ENCODE data around the gene ARID4B. TPM values are rescaled to one million over a fixed set of nuclear protein-coding genes. Genes with fewer than 3 reads are reported as not detected.

Gene ARID4B
- total and polyA plus RNA-seq, 2 donors from 2014 or later, result 6.6 to 50.3 TPM

DNA sequence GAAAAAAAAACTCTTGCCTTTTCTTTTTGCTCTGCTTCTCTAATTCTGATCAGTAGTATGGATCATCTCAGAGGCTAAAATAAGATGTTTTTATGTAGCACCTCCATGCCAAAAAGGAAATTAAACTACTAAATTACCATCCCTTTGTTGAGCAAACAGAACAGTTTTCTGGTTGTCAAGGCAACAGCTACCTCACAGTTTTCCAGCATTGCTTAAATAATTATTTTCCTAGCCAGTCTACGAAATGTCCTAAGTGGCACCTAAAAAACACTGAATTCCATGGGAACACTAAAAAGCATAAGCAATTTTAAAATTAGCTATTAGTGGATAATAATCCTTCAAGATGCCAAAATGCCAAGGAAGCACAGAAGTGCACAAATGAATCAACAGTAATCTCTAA, 61.7 kb downstream of the ARID4B start:
- intact Hi-C loops (cut with DNase I), result no loop called here
- DNase-seq (peak in 2 of 5 donors; percentile 40 to 51), FAIRE-seq (no peak)
- H3K9me3 ChIP-seq (ENCODE audit: control insufficient read depth in 2 of 3, insufficient read depth in 1 of 3, low read length in 3 of 3), result no peaks in the 10 kb centered on the region
- H3K9ac ChIP-seq (ENCODE audit: low read length in 3 of 3), result no peak overlapping the region
- TF ChIP-seq, protein P1, sequence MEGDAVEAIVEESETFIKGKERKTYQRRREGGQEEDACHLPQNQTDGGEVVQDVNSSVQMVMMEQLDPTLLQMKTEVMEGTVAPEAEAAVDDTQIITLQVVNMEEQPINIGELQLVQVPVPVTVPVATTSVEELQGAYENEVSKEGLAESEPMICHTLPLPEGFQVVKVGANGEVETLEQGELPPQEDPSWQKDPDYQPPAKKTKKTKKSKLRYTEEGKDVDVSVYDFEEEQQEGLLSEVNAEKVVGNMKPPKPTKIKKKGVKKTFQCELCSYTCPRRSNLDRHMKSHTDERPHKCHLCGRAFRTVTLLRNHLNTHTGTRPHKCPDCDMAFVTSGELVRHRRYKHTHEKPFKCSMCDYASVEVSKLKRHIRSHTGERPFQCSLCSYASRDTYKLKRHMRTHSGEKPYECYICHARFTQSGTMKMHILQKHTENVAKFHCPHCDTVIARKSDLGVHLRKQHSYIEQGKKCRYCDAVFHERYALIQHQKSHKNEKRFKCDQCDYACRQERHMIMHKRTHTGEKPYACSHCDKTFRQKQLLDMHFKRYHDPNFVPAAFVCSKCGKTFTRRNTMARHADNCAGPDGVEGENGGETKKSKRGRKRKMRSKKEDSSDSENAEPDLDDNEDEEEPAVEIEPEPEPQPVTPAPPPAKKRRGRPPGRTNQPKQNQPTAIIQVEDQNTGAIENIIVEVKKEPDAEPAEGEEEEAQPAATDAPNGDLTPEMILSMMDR (IDR thresholded peaks at IDR 0.05; ENCODE audit: borderline replicate concordance, extremely low read depth, insufficient read depth), result no peak
- no peaks in the 10 kb centered on the region for H3K36me3 ChIP-seq (ENCODE audit: control insufficient read depth in 2 of 3, insufficient read depth in 3 of 3, low read length in 3 of 3)
- no peak overlapping the region for H3K27ac ChIP-seq (ENCODE audit: low read depth in 2 of 2, low read length in 2 of 2)
- H3K4me1 ChIP-seq (ENCODE audit: control insufficient read depth in 2 of 3, insufficient read depth in 2 of 3, low read depth in 1 of 3, low read length in 3 of 3), result peaks cover 0 to 7% (median 0%) of the 10 kb centered on the region in 3 donors
- H3K4me3 ChIP-seq (ENCODE audit: low read length in 3 of 3), result no peak overlapping the region
- H3K27me3 ChIP-seq (ENCODE audit: control insufficient read depth, insufficient read depth, low read length), result no peaks in the 10 kb centered on the region

DNA sequence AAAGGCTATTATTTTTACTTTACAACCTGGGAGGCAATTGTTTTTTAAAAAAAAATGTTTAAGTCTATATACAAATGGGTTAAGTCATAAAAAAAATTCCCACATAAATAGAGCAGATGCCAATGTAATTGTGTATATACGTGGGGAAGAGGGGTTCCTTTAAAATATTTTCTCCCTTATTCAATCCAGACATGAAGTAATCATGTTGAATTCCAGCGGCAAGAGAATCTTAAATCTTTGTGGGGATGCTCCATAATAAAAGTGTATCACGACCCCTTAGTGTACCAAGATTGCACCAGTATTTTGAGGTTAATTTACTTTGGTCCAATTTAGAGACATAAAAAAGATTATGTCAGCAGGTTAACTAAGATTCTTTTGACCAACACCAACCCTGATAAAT, 62.1 kb downstream of the ARID4B start:
- DNase-seq, result no peak
- no peaks in the 10 kb centered on the region for H3K36me3 ChIP-seq (ENCODE audit: control insufficient read depth in 2 of 3, insufficient read depth in 3 of 3, low read length in 3 of 3)
- peaks cover 0 to 7% (median 0%) of the 10 kb centered on the region in 3 donors for H3K4me1 ChIP-seq (ENCODE audit: control insufficient read depth in 2 of 3, insufficient read depth in 2 of 3, low read depth in 1 of 3, low read length in 3 of 3)
- no peak overlapping the region for H3K27ac ChIP-seq (ENCODE audit: low read depth in 2 of 2, low read length in 2 of 2)
- H3K4me3 ChIP-seq (ENCODE audit: low read length in 3 of 3), result no peak overlapping the region
- intact Hi-C loops (cut with DNase I), result no loop called here
- no peaks in the 10 kb centered on the region for H3K9me3 ChIP-seq (ENCODE audit: control insufficient read depth in 2 of 3, insufficient read depth in 1 of 3, low read length in 3 of 3)
- no peaks in the 10 kb centered on the region for H3K27me3 ChIP-seq (ENCODE audit: control insufficient read depth, insufficient read depth, low read length)
- no peak overlapping the region for H3K9ac ChIP-seq (ENCODE audit: low read length in 3 of 3)
- TF ChIP-seq, protein P1 (IDR thresholded peaks at IDR 0.05; ENCODE audit: borderline replicate concordance, extremely low read depth, insufficient read depth), result no peak
- no peak for FAIRE-seq

DNA sequence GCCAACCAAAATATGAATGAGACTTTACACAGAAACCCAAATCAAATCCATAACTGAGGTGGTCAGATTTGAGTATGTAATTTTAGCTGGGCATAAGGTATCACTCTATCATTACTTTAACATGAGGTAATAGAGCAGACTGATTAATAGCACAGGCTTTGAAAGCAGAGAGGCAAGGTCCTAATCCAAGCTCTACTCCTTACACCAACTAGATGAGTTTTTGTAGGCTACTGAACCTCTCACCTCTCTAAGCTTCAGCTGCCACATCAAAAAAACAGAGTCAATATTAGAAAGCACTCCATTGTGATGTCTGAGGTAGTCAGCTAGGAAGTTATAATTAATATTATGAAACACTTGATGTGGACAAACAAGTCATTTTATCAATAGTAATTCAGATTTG, 63.7 kb downstream of the ARID4B start:
- intact Hi-C loops (cut with DNase I), result no loop called here
- Histone ChIP-seq H3K36me3 (ENCODE audit: control insufficient read depth in 2 of 3, insufficient read depth in 3 of 3, low read length in 3 of 3) (peaks cover 0 to 2% (median 0%) of the 10 kb centered on the region in 3 donors), H3K4me1 (ENCODE audit: control insufficient read depth in 2 of 3, insufficient read depth in 2 of 3, low read depth in 1 of 3, low read length in 3 of 3) (peaks cover 0 to 4% (median 0%) of the 10 kb centered on the region in 3 donors), H3K9ac (ENCODE audit: low read length in 3 of 3) (no peak overlapping the region), H3K27me3 (ENCODE audit: control insufficient read depth, insufficient read depth, low read length) (no peaks in the 10 kb centered on the region), H3K27ac (ENCODE audit: low read depth in 2 of 2, low read length in 2 of 2) (no peak overlapping the region), H3K9me3 (ENCODE audit: control insufficient read depth in 2 of 3, insufficient read depth in 1 of 3, low read length in 3 of 3) (no peaks in the 10 kb centered on the region), H3K4me3 (ENCODE audit: low read length in 3 of 3) (no peak overlapping the region)
- no peak for FAIRE-seq
- TF ChIP-seq, protein P1 (IDR thresholded peaks at IDR 0.05; ENCODE audit: borderline replicate concordance, extremely low read depth, insufficient read depth), result no peak
- DNase-seq, result no peak

DNA sequence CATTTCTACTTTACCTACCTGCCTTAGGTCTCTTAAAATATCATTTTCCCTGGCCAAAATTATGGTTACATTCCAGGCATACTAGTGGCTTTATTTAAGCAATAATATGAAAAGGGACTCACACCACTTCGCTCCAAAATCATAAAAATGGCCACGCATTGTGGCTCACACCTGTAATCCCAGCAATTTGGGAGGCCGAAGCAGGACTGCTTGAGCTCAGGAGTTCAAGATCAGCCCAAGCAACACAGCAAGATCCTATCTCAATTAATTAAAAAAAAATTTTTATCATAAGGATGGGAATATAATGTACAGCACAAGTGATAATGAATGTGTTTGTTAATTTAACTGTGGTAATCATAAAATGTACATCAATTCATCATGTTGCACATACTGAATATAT, 65.4 kb downstream of the ARID4B start:
- intact Hi-C loops (cut with DNase I), result no loop called here
- Histone ChIP-seq H3K36me3 (ENCODE audit: control insufficient read depth in 2 of 3, insufficient read depth in 3 of 3, low read length in 3 of 3) (peaks cover 0 to 2% (median 0%) of the 10 kb centered on the region in 3 donors), H3K27ac (ENCODE audit: low read depth in 2 of 2, low read length in 2 of 2) (no peak overlapping the region), H3K4me1 (ENCODE audit: control insufficient read depth in 2 of 3, insufficient read depth in 2 of 3, low read depth in 1 of 3, low read length in 3 of 3) (peaks cover 0 to 4% (median 0%) of the 10 kb centered on the region in 3 donors), H3K4me3 (ENCODE audit: low read length in 3 of 3) (no peak overlapping the region), H3K9ac (ENCODE audit: low read length in 3 of 3) (no peak overlapping the region), H3K27me3 (ENCODE audit: control insufficient read depth, insufficient read depth, low read length) (no peaks in the 10 kb centered on the region), H3K9me3 (ENCODE audit: control insufficient read depth in 2 of 3, insufficient read depth in 1 of 3, low read length in 3 of 3) (no peaks in the 10 kb centered on the region)
- TF ChIP-seq, protein P1 (IDR thresholded peaks at IDR 0.05; ENCODE audit: borderline replicate concordance, extremely low read depth, insufficient read depth), result no peak
- FAIRE-seq, result no peak
- DNase-seq, result no peak
